Mucosa of rectum (tissue), 2 donors: ENCODE measurements around the gene MRPS15.

Experiments used
- H3K27ac ChIP-seq, 2 donors: one replicate each; pipeline ENCODE4 v1.7.0; 2013; ENCODE audit warnings: inconsistent platforms in 2 of 2, low read depth in 2 of 2, low read length in 2 of 2
- H3K27me3 ChIP-seq, 2 donors: one replicate each; pipeline ENCODE4 v1.7.0; 2013; ENCODE audit warnings: low read length in 2 of 2; ENCODE audit not compliant: control insufficient read depth in 2 of 2, insufficient read depth in 2 of 2
- H3K36me3 ChIP-seq, 2 donors: one replicate each; pipeline ENCODE4 v1.7.0; 2013; ENCODE audit warnings: low read length in 2 of 2; ENCODE audit not compliant: control insufficient read depth in 2 of 2, insufficient read depth in 2 of 2
- H3K4me1 ChIP-seq, 2 donors: one replicate each; pipeline ENCODE4 v1.7.0; 2013; ENCODE audit warnings: low read length in 2 of 2, mild to moderate bottlenecking in 1 of 2; ENCODE audit not compliant: control insufficient read depth in 2 of 2, insufficient read depth in 2 of 2
- H3K4me3 ChIP-seq, 2 donors: one replicate each; pipeline ENCODE4 v1.7.0; 2013; ENCODE audit warnings: low read length in 2 of 2
- H3K9ac ChIP-seq, 2 donors: one replicate each; pipeline ENCODE4 v1.7.0; 2013; ENCODE audit warnings: low read length in 2 of 2, low read depth in 1 of 2, mild to moderate bottlenecking in 1 of 2
- H3K9me3 ChIP-seq, 2 donors: one replicate each; pipeline ENCODE4 v1.7.0; 2013; ENCODE audit warnings: low read length in 2 of 2; ENCODE audit not compliant: control insufficient read depth in 2 of 2
- donor health status: healthy.
- donor health status: Normal muscosa, but diverticular disease.

MRPS15 gene

DNA sequence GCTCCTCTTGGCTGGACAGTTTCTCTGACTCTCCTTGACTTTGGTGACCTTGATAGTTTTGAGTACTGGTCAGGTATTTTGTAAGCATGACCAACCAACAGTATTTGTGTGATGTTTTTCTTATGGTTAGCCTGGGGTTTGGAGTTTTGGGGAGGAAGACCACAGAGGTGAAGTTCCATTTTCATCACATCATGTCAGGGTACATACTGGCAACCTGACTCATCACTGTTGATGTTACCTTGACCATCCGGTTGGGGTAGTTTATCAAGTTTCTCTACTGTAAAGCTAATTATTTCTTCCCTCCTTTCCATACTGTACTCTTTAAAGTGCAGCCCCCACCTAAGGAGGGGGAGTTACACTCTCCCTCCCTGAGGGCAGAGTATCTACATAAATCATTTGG, 27.4 kb downstream of the MRPS15 start:
- no peaks in the 10 kb centered on the region for H3K9me3 ChIP-seq
- no peaks in the 10 kb centered on the region for H3K27me3 ChIP-seq
- no peak overlapping the region for H3K27ac ChIP-seq
- H3K4me1 ChIP-seq = no peaks in the 10 kb centered on the region
- peaks cover 0 to 3% of the 10 kb centered on the region in 2 donors for H3K36me3 ChIP-seq
- no peak overlapping the region for H3K9ac ChIP-seq
- H3K4me3 ChIP-seq = no peak overlapping the region

DNA sequence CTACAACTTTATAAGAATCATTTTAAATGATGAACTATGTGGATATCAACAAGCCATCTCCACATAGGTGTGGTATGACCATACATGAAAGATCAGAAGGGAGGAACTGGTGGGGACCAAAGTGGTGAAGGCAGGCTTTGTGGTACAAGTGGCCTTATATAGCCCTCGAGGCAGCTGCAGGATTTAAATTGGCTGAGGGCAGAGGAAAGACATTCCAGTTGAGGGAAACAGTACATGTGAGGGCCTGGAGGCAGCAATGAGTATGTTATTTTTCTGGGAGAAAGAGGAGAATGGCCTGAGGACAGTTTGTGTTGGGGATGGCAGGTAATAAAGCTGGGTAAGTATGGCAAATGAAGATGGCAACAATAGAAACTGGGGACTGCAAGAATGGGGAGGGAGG, 31.1 kb downstream of the MRPS15 start:
- Histone ChIP-seq H3K4me3 (no peak overlapping the region), H3K27ac (no peak overlapping the region), H3K9ac (no peak overlapping the region), H3K27me3 (no peaks in the 10 kb centered on the region), H3K9me3 (no peaks in the 10 kb centered on the region), H3K36me3 (peaks cover 3 to 10% of the 10 kb centered on the region in 2 donors), H3K4me1 (no peaks in the 10 kb centered on the region)

DNA sequence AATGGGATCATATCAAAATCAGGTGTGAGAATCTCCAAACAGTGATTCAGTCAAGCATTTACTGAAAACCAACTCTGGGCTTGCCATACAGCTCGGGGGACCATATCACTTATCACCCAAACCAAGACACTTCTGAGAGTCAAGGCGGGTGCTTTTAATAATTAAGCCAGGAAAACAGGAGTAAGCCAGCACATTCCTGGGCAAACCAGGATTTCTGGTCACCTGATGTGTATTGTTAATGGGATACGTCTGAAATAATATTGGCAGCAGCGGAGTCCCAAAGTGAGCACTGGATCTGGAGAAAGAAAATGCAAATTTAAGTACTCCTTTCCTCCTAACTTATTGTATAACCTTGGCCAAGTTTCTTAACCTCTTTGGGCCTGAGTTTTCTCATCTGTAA, 31.6 kb downstream of the MRPS15 start:
- H3K4me3 ChIP-seq = no peak overlapping the region
- no peak overlapping the region for H3K27ac ChIP-seq

DNA sequence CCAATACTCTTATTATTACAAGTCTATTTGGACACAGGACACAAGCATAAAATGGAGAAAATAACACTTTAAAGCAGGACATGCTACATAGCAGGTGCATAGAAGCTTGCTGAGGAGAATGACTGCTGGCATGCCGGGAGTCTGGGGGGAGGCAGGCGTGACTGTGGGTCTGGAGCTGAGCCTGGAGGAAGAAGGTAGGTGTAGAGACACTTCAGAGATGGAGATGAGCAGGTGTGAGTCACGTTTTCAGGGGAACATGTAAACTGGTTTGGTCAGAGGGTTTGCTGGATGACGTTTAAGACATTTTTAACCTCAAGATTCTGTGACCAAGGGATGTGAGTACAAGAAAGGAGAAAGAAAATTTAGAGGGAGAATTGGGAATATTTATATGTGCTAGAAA, 38.4 kb downstream of the MRPS15 start:
- Histone ChIP-seq H3K36me3 (peaks cover under 1 to 8% of the 10 kb centered on the region in 2 donors), H3K9me3 (no peaks in the 10 kb centered on the region), H3K4me1 (no peaks in the 10 kb centered on the region), H3K4me3 (no peak overlapping the region), H3K27me3 (no peaks in the 10 kb centered on the region), H3K27ac (no peak overlapping the region), H3K9ac (no peak overlapping the region)

More for the DNA sequence above, 31.6 kb downstream of the MRPS15 start:
- Histone ChIP-seq H3K9ac (no peak overlapping the region), H3K4me1 (no peaks in the 10 kb centered on the region), H3K27me3 (no peaks in the 10 kb centered on the region), H3K9me3 (no peaks in the 10 kb centered on the region), H3K36me3 (peaks cover 3 to 10% of the 10 kb centered on the region in 2 donors)

DNA sequence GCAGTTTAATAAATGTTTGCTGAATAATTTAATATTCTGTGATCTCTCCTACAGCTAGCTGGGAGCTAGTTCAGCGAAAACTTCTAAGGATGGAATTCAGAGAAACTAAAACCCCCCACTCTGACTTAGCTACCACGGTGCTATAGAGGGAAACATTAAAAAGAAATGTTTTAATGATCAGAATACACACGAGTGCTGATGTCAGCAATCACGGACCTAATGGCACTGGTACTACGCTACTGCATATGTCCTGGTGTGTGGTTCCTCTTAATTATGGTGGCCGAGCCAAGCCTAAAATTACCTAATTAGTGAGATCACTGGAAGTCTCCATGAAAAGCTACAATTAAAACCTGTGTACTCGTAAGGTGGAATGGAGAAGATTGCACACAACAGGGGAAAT, 42.5 kb downstream of the MRPS15 start:
- no peak overlapping the region for H3K27ac ChIP-seq
- no peaks in the 10 kb centered on the region for H3K27me3 ChIP-seq
- H3K4me3 ChIP-seq = no peak overlapping the region
- peaks cover 0 to 8% of the 10 kb centered on the region in 2 donors for H3K36me3 ChIP-seq
- no peaks in the 10 kb centered on the region for H3K9me3 ChIP-seq
- H3K4me1 ChIP-seq = peaks cover 0 to 5% of the 10 kb centered on the region in 2 donors
- no peak overlapping the region for H3K9ac ChIP-seq

DNA sequence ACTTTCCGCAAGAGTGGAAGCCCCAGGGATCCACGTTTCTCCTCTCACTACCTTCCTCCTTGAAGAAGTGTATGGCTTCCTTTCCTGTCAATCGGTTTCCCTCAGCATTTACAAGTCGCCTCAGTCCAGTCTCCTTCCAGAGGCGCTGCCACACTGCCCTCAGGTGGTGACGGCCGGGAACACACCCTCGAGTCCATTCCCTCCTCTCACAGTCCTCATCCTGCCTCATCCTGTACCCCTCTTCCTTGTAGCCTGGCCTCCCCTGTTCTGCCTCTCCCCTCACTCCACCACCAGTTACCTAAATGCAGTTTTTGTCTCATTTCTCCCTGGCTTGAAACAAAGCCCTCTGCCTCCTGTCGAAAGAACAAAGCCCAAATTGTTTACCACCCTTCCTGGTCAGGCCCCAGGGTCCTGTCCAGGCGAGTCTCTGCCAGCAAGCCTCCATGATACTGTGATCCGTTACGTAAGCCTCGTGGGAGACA, 43.3 kb downstream of the MRPS15 start:
- Histone ChIP-seq H3K27me3 (no peaks in the 10 kb centered on the region), H3K36me3 (peaks cover 0 to 8% of the 10 kb centered on the region in 2 donors), H3K9ac (peak overlapping the region in 1 of 2 donors; percentile 1), H3K9me3 (no peaks in the 10 kb centered on the region), H3K4me3 (no peak overlapping the region), H3K27ac (no peak overlapping the region), H3K4me1 (peaks cover 0 to 6% of the 10 kb centered on the region in 2 donors)

DNA sequence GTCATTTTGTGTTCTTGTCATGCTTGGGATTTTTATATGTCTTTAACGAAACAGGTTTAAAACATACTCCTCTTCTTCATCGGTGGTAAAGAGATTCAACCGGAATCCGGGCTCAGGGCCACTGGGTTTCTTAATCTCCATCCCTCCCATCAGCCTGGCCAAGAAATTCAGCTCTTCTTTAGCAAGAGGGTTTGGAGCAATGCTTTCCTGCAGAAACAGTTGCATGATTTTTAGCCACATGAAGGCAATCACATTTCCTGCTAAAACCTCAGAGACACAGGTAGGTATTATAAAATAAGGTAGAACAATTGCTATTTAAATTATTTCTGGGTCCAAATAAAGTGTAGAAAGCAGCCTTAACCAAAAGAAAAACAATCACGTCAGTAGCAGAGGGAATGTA, 43.8 kb downstream of the MRPS15 start:
- Histone ChIP-seq H3K9me3 (no peaks in the 10 kb centered on the region), H3K4me3 (no peak overlapping the region), H3K36me3 (peaks cover 0 to 8% of the 10 kb centered on the region in 2 donors), H3K4me1 (peaks cover 0 to 9% of the 10 kb centered on the region in 2 donors), H3K9ac (no peak overlapping the region), H3K27me3 (no peaks in the 10 kb centered on the region), H3K27ac (no peak overlapping the region)

DNA sequence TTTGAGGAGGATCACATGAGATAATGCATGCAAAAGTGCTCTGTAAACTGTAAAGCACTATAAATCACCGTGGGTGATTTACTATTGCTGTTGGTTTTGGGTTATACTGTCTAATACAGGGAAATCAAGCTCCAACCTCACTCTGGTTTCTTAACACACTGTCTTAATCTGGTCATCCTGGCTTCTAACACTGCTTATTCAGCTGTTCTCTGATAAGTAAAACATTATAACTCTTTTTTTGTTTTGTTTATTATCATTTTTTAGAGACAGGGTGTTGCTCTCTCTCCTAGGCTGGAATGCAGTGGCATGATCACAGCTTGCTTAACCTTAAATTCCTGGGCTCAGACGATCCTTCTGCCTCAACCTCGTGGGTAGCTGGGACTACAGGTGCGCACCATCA, 44.6 kb downstream of the MRPS15 start:
- H3K9ac ChIP-seq = no peak overlapping the region
- no peak overlapping the region for H3K4me3 ChIP-seq
- peaks cover 0 to 9% of the 10 kb centered on the region in 2 donors for H3K4me1 ChIP-seq
- H3K9me3 ChIP-seq = no peaks in the 10 kb centered on the region
- H3K27me3 ChIP-seq = no peaks in the 10 kb centered on the region
- peaks cover 0 to 8% of the 10 kb centered on the region in 2 donors for H3K36me3 ChIP-seq
- H3K27ac ChIP-seq = no peak overlapping the region

DNA sequence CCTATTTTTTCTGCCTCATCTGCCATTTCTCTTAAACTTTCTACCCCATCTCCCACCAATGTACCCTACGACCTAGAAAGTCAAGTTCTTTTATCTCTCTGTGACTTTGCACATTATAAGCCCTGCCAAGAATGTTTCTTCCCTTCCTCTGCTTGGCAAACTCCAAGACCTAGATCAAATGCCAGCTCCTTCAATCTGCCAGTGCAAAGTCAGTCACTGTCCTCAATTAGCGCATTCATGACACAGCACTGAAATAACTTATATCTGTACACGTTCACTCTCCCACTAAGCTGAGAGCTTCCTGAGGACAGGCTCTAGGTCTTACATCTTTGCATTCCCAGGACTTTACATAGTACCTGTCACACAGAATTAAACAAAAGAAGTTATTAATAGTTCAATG, 45.0 kb downstream of the MRPS15 start:
- H3K4me1 ChIP-seq = peaks cover 0 to 9% of the 10 kb centered on the region in 2 donors
- no peak overlapping the region for H3K9ac ChIP-seq
- no peaks in the 10 kb centered on the region for H3K27me3 ChIP-seq
- H3K27ac ChIP-seq = no peak overlapping the region
- H3K36me3 ChIP-seq = peaks cover 0 to 8% of the 10 kb centered on the region in 2 donors
- no peak overlapping the region for H3K4me3 ChIP-seq
- H3K9me3 ChIP-seq = no peaks in the 10 kb centered on the region

DNA sequence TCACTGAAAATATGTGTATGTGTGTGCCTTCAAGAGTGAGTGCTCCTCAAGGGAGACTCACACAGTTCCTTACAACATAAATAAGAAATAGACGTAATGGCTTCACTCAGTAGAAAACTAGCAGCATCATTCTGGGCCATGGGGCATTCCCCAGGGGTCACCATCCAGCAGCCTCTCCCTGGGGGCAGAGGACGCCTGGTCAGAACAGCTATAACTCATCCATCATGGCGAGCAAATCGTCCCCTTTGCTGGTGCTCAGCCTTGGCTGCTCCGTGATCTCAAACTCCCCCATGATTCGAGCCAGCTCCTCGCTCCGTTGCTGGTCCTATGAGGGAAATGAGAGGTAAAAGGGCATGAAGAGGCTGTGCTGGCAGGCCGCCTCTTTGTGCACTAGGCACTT, 46.3 kb downstream of the MRPS15 start:
- peaks cover 0 to 8% of the 10 kb centered on the region in 2 donors for H3K36me3 ChIP-seq
- H3K9me3 ChIP-seq = no peaks in the 10 kb centered on the region
- no peak overlapping the region for H3K4me3 ChIP-seq
- no peaks in the 10 kb centered on the region for H3K27me3 ChIP-seq
- no peak overlapping the region for H3K9ac ChIP-seq
- H3K27ac ChIP-seq = no peak overlapping the region
- H3K4me1 ChIP-seq = peaks cover 0 to 9% of the 10 kb centered on the region in 2 donors
